Loucy (cell line): Measurements from ENCODE around the gene ITGA8.

ENCODE experiments used
- CTCF ChIP-seq: fragments of 200-600 bp; sonication (generic); conservative IDR thresholded peaks from 2 replicates; pipeline ENCODE4 v1.5.1; 2014; ENCODE audit warnings: mild to moderate bottlenecking, antibody characterized with exemption, low read length
- EZH2phosphoT487 ChIP-seq: fragments of 200-600 bp; IDR thresholded peaks from 2 replicates; pipeline ENCODE4 v1.6.1; 2018; ENCODE audit warnings: antibody characterized with exemption, mild to moderate bottlenecking, moderate library complexity, borderline replicate concordance

DNA sequence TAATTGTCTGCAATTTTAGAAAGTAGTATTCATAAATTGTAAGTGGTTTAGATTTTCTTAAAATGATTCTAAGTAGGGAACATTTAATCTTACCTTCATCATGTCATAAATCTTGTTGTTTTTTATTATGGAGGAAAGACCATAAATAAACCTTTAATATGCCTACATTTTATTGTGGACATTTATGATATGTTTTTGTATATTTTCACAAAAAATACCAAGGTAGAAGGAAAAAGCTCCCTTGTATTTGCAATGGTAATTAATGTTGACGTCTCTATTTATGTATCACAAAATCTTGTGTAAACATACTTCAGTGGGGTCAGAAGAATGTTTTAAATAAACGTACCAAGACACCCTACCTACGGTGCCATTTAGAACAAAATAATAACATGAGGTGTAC lies 193.0 kb downstream of the ITGA8 start:
- no peak for TF ChIP-seq CTCF
- no peak for TF ChIP-seq EZH2phosphoT487
